HEK293T (cell line): ENCODE data around the gene HAGH.

Experiments
- ARNT ChIP-seq: fragments of 450-650 bp; IDR thresholded peaks from 2 replicates; pipeline ENCODE4 v1.6.1; 2017; ENCODE audit warnings: mild to moderate bottlenecking
- BHLHE40 ChIP-seq: fragments of 450-650 bp; IDR thresholded peaks from 2 replicates; pipeline ENCODE4 v1.6.1; 2016; ENCODE audit warnings: mild to moderate bottlenecking, moderate library complexity, borderline replicate concordance
- FOXM1 ChIP-seq: fragments of 450-650 bp; IDR thresholded peaks from 2 replicates; pipeline ENCODE4 v1.6.1; 2017; ENCODE audit warnings: mild to moderate bottlenecking, borderline replicate concordance
- PKNOX1 ChIP-seq: fragments of 450-650 bp; IDR thresholded peaks from 2 replicates; pipeline ENCODE4 v1.6.1; 2016
- SP1 ChIP-seq: fragments of 450-650 bp; IDR thresholded peaks from 2 replicates; pipeline ENCODE4 v1.6.1; 2017
- SUZ12 ChIP-seq: fragments of 450-650 bp; IDR thresholded peaks from 2 replicates; pipeline ENCODE4 v1.6.1; 2016; ENCODE audit warnings: mild to moderate bottlenecking
- TARDBP ChIP-seq: fragments of 450-650 bp; IDR thresholded peaks from 2 replicates; pipeline ENCODE4 v1.6.1; 2016

GRCh38 chr16:1826691-1827573 is at the start of gene HAGH, which contains the start of gene FAHD1:
- TF ChIP-seq SP1 = no peak
- TF ChIP-seq ARNT = no peak; the same call in 1 of the 2 replicates
- TF ChIP-seq TARDBP = peak; percentile 68; the same call in 1 of the 2 replicates
- TF ChIP-seq BHLHE40 = no peak
- peak; percentile 72; the same call in 1 of the 2 replicates for TF ChIP-seq FOXM1
- no peak for TF ChIP-seq SUZ12
- TF ChIP-seq PKNOX1 = peak; percentile 25; the same call in 1 of the 2 replicates
